EL (cell line): ENCODE results near the gene GK.
A peak's percentile ranks its signal among the peaks of the same experiment; 100 is the strongest.
"Not testable (repeated sequence)": the region's sequence is repeated elsewhere in the genome, so short reads cannot be mapped to it uniquely, and the experiment has no call there.

Experiments used
- DNase-seq: peaks from one replicate; pipeline ENCODE4 v3.0.0-alpha.2; 2016

Gene GK

GRCh38 chrX:30653415-30654131, at the start of gene GK:
TSS of gene GK (plus strand) at chrX:30653423. CDS start at chrX:30653538, 115 bp downstream.
- DNase-seq = peak; percentile 6

GRCh38 chrX:30607155-30607554, 46.1 kb upstream of the GK start:
- no peak for DNase-seq

- DNase-seq = no peak
Observed at GRCh38 chrX:30610026-30610425, 43.2 kb upstream of the GK start.

GRCh38 chrX:30612250-30612655, 41.0 kb upstream of the GK start:
- no peak for DNase-seq

GRCh38 chrX:30613721-30614120, 39.5 kb upstream of the GK start:
- no peak for DNase-seq

GRCh38 chrX:30615229-30615628, 38.0 kb upstream of the GK start:
- peak; percentile 34 for DNase-seq

- no peak for DNase-seq
Observed at GRCh38 chrX:30618160-30618765, 35.0 kb upstream of the GK start.

- DNase-seq = no peak
Observed at GRCh38 chrX:30620125-30620524, 33.1 kb upstream of the GK start.

GRCh38 chrX:30620980-30621618, 32.1 kb upstream of the GK start:
- peak; percentile 74 for DNase-seq

- no peak for DNase-seq
Observed at GRCh38 chrX:30622361-30622760, 30.9 kb upstream of the GK start.

- DNase-seq = no peak
Observed at GRCh38 chrX:30626402-30626801, 26.8 kb upstream of the GK start.

- no peak for DNase-seq
Observed at GRCh38 chrX:30627818-30628652, 25.2 kb upstream of the GK start.

GRCh38 chrX:30634070-30634469, 19.2 kb upstream of the GK start:
- DNase-seq = not testable (repeated sequence)

GRCh38 chrX:30635630-30636029, 17.6 kb upstream of the GK start:
- DNase-seq = no peak

- DNase-seq = no peak
Observed at GRCh38 chrX:30637874-30638815, 15.1 kb upstream of the GK start.

GRCh38 chrX:30639702-30640101, 13.5 kb upstream of the GK start:
- not testable (repeated sequence) for DNase-seq

GRCh38 chrX:30642642-30643041, 10.6 kb upstream of the GK start:
- no peak for DNase-seq

- DNase-seq = peak; percentile 20
Observed at GRCh38 chrX:30643313-30643821, 9.9 kb upstream of the GK start.

GRCh38 chrX:30649859-30650258, 3.4 kb upstream of the GK start:
- no peak for DNase-seq

- peak; percentile 89 for DNase-seq
Observed at GRCh38 chrX:30652527-30653414, 452 bp upstream of the GK start.

- DNase-seq = not testable (repeated sequence)
Observed at GRCh38 chrX:30654386-30654785, 1.2 kb downstream of the GK start.
